ENCODE data around the gene NAB1. TPM values are rescaled to one million over a fixed set of nuclear protein-coding genes. Genes with fewer than 3 reads are reported as not detected.

NAB1 gene
- total RNA-seq, 1 experiment from 2014 or later = 40.2 TPM

DNA sequence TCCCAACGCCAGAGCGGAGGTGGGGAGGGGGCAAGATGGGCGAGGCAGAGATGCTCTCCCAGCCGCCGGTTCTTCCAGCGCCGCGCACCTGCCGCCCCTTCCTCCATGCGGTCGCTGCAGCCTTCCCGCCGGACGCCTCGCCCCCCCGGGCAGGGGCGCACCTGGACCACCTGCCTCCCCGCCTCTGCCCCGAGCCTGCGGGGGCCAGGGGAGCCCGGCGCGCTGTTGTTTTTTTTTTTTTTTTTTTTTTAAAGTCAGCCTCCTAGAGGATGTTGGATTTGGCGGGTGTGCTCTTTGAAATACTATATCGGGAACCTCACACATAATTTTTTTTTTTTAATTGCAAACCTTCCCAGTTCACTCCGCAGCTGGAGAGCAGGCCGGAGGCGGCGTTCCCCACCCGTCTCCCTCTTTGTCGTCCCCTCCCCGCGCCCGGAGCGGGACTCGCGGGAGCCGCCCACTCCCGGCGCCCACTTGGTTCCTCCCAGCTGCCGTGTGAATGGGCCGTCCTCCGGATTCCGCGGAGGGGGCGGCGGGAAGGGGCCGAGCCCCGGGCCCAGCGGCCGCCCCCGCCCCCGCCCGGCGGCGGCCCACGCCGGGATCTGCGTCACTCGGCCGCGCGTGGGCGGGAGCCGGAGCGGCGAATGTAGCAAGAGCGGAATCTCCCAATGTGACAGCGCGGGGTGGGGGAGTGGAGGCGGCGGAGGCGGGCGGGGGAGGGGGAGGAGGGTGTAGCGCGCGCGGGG lies 421 bp upstream of the NAB1 start:
- in situ Hi-C loops (cut with HindIII; ENCODE audit: low pct_unique_long_range_greater_than_20kb, low sequenced_read_pairs) (no loop called here), intact Hi-C loops (cut with micrococcal nuclease; ENCODE audit: unreplicated experiment) (loop anchor here (10.0 kb wide), 1 partner anchor 114 kb away; the partner anchor contains the start of gene NEMP2)
- H3K27ac ChIP-seq (ENCODE audit: low read length) = peak overlapping the region; percentile 82
- peak; percentile 93 for ATAC-seq
- no TSS peak for BruUV-seq (replicated peaks)
- ChIA-PET POLR2A (interaction anchor here (0.7 kb wide), 1 partner anchor 30 kb away, joined by 4 read pairs; no protein-coding TSS in a partner anchor), CTCF (no interaction called here)
- H3K4me3 ChIP-seq (ENCODE audit: low read depth in 2 of 2, low read length in 2 of 2) = peak overlapping the region; percentile 73 to 87
- H3K36me3 ChIP-seq (ENCODE audit: control insufficient read depth, insufficient read depth, low read length) = no peaks in the 10 kb centered on the region; the same call in 1 of the 2 replicates
- TF ChIP-seq TCF7L2 (IDR thresholded peaks at IDR 0.05; ENCODE audit: low read depth, low read length) = peak; percentile 69
- TF ChIP-seq SIN3A (IDR thresholded peaks at IDR 0.05; ENCODE audit: borderline replicate concordance, insufficient read depth, low read depth, low read length) = no peak
- peak; percentile 44; the same call in 1 of the 2 replicates for TF ChIP-seq POLR2AphosphoS5 (IDR thresholded peaks at IDR 0.05; ENCODE audit: low read depth, low read length)
- H3K27me3 ChIP-seq (ENCODE audit: control insufficient read depth, insufficient read depth, low read length) = no peaks in the 10 kb centered on the region
- no peaks in the 10 kb centered on the region for H3K9me3 ChIP-seq (ENCODE audit: control insufficient read depth, insufficient read depth, low read depth, low read length)
- peaks cover 12% of the 10 kb centered on the region for H3K4me1 ChIP-seq (ENCODE audit: control insufficient read depth, insufficient read depth, low read length)
- no peak for DNase-seq (ENCODE audit: low read depth, low spot score)

DNA sequence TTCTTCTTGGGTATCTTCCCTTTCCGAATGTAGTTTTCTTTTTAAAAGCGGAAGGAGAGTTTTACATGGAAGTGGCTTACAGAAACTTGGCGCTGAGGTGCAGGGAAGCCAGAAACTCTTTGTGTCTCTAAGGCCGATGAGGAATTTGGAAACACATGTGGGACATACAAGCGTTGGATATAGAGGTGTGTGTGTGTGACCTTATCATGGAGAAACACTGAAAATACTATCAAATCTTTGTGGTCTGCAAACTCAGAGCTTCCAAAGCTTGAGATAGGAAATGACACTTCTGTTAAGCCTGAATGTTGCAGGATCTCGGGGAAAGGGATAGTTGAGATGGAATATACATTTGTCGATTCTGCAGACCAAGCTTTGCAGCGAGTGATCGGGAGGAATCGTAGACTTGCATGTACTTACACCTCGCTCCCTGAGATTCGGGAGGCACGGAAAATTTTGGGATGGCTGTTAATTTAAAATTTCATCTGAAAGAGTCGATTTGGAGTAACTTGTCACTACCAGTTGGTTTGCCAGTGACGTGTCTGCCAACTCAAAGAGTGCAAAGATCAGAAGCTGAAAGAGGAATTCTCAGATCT lies 1.0 kb downstream of the NAB1 start:
- H3K9me3 ChIP-seq (ENCODE audit: control insufficient read depth, insufficient read depth, low read depth, low read length) = no peaks in the 10 kb centered on the region
- TF ChIP-seq, protein P1, sequence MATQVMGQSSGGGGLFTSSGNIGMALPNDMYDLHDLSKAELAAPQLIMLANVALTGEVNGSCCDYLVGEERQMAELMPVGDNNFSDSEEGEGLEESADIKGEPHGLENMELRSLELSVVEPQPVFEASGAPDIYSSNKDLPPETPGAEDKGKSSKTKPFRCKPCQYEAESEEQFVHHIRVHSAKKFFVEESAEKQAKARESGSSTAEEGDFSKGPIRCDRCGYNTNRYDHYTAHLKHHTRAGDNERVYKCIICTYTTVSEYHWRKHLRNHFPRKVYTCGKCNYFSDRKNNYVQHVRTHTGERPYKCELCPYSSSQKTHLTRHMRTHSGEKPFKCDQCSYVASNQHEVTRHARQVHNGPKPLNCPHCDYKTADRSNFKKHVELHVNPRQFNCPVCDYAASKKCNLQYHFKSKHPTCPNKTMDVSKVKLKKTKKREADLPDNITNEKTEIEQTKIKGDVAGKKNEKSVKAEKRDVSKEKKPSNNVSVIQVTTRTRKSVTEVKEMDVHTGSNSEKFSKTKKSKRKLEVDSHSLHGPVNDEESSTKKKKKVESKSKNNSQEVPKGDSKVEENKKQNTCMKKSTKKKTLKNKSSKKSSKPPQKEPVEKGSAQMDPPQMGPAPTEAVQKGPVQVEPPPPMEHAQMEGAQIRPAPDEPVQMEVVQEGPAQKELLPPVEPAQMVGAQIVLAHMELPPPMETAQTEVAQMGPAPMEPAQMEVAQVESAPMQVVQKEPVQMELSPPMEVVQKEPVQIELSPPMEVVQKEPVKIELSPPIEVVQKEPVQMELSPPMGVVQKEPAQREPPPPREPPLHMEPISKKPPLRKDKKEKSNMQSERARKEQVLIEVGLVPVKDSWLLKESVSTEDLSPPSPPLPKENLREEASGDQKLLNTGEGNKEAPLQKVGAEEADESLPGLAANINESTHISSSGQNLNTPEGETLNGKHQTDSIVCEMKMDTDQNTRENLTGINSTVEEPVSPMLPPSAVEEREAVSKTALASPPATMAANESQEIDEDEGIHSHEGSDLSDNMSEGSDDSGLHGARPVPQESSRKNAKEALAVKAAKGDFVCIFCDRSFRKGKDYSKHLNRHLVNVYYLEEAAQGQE (IDR thresholded peaks at IDR 0.05; ENCODE audit: insufficient read depth in 1 of 2, low read depth in 2 of 2, low read length in 1 of 2) = no peak
- ATAC-seq = peak; percentile 4; the same call in 1 of the 2 replicates
- H3K4me3 ChIP-seq (ENCODE audit: low read depth in 2 of 2, low read length in 2 of 2) = peak overlapping the region; percentile 75
- in situ Hi-C loops (cut with HindIII; ENCODE audit: low pct_unique_long_range_greater_than_20kb, low sequenced_read_pairs) (no loop called here), intact Hi-C loops (cut with micrococcal nuclease; ENCODE audit: unreplicated experiment) (loop anchor here (10.0 kb wide), 1 partner anchor 115 kb away; the partner anchor contains the start of gene NEMP2)
- peaks cover 12% of the 10 kb centered on the region for H3K4me1 ChIP-seq (ENCODE audit: control insufficient read depth, insufficient read depth, low read length)
- H3K27me3 ChIP-seq (ENCODE audit: control insufficient read depth, insufficient read depth, low read length) = no peaks in the 10 kb centered on the region
- BruUV-seq (replicated peaks) = TSS peak; percentile 60
- CTCF ChIA-PET = no interaction called here
- POLR2A ChIA-PET = no interaction called here
- no peaks in the 10 kb centered on the region; the same call in 1 of the 2 replicates for H3K36me3 ChIP-seq (ENCODE audit: control insufficient read depth, insufficient read depth, low read length)
- peak overlapping the region; percentile 57 for H3K27ac ChIP-seq (ENCODE audit: low read length)
- no peak for DNase-seq (ENCODE audit: low read depth, low spot score)

- in situ Hi-C loops (cut with HindIII; ENCODE audit: low pct_unique_long_range_greater_than_20kb, low sequenced_read_pairs) = no loop called here
- no peaks in the 10 kb centered on the region for H3K9me3 ChIP-seq (ENCODE audit: control insufficient read depth, insufficient read depth, low read depth, low read length)
- ATAC-seq = no peak
- TF ChIP-seq CTCF (IDR thresholded peaks at IDR 0.05) = no peak
- TF ChIP-seq, protein P1 (IDR thresholded peaks at IDR 0.05; ENCODE audit: insufficient read depth in 1 of 2, low read depth in 2 of 2, low read length in 1 of 2) = no peak
- no peak for TF ChIP-seq POLR2AphosphoS5 (IDR thresholded peaks at IDR 0.05; ENCODE audit: low read depth, low read length)
- TF ChIP-seq SIN3A (IDR thresholded peaks at IDR 0.05; ENCODE audit: borderline replicate concordance, insufficient read depth, low read depth, low read length) = no peak
- no peak for TF ChIP-seq TCF7L2 (IDR thresholded peaks at IDR 0.05; ENCODE audit: low read depth, low read length)
- BruUV-seq (replicated peaks) = no TSS peak
- CTCF ChIA-PET = no interaction called here
- intact Hi-C loops (cut with micrococcal nuclease; ENCODE audit: unreplicated experiment) = no loop called here
- POLR2A ChIA-PET = interaction anchor here (0.6 kb wide), 2 partner anchors 11 to 142 kb away, joined by 5 to 11 read pairs; no protein-coding TSS in a partner anchor
- H3K36me3 ChIP-seq (ENCODE audit: control insufficient read depth, insufficient read depth, low read length) = no peaks in the 10 kb centered on the region; the same call in 1 of the 2 replicates
- H3K27me3 ChIP-seq (ENCODE audit: control insufficient read depth, insufficient read depth, low read length) = no peaks in the 10 kb centered on the region
- DNase-seq (ENCODE audit: low read depth, low spot score) = no peak
- peaks cover 13% of the 10 kb centered on the region for H3K4me1 ChIP-seq (ENCODE audit: control insufficient read depth, insufficient read depth, low read length)
- H3K27ac ChIP-seq (ENCODE audit: low read length) = no peak overlapping the region
- no peak overlapping the region for H3K4me3 ChIP-seq (ENCODE audit: low read depth in 2 of 2, low read length in 2 of 2)
Measured at GRCh38 chr2:190651413-190651812, 2.5 kb downstream of the NAB1 start.

Measured in Panc1 (cell line).